HepG2 (cell line): Measurements from ENCODE around the gene FHIT. TPM values are rescaled to one million over a fixed set of nuclear protein-coding genes. Genes with fewer than 3 reads are reported as not detected.

ENCODE experiments used
- ATAC-seq: fragments of 200-7000 bp; cut with Tn5 transposase; 3 replicates; pipeline ENCODE4 v1.9.1; 2020; ENCODE audit warnings: mild to moderate bottlenecking, moderate library complexity
- BruUV-seq: library from RNA; stranded (reverse); fragments of 400-500 nt; replicated peaks from 2 replicates; lab custom pipeline; 2021; lab: Mats Ljungman, UMichigan
- CTCF ChIA-PET: fragments of 300-600 bp; formaldehyde crosslinking; extraction: SDS; loops from one replicate; lab custom pipeline; 2021; ENCODE audit warnings: low total read pairs, inconsistent platforms, low intra/inter-chr PET ratio; lab: Yijun Ruan, JAX
- POLR2A ChIA-PET: fragments of 350-600 bp; sonication (Branson Sonifier 250); formaldehyde crosslinking; loops from one replicate; lab custom pipeline; 2020; ENCODE audit warnings: antibody characterized with exemption, inconsistent platforms; lab: Yijun Ruan, JAX
- DNase-seq: peaks from one replicate; pipeline ENCODE4 v3.0.0-alpha.2; 2015; ENCODE audit warnings: low spot score
- FAIRE-seq: peaks from 3 replicates; lab custom pipeline; 2011; peaks lifted over from hg19 to GRCh38; lab: Jason Lieb, UNC
- H2AFZ ChIP-seq: one replicate; pipeline ENCODE4 v1.6.1; 2011; ENCODE audit warnings: low read length, inconsistent platforms
- H3K27ac ChIP-seq: fragments of 300-600 bp; 3 replicates; pipeline ENCODE4 v1.8.0; 2011; ENCODE audit warnings: mixed run types, mild to moderate bottlenecking, mixed read lengths, low read length, inconsistent platforms; ENCODE audit not compliant: insufficient read depth; ENCODE audit errors: extremely low read length
- H3K27me3 ChIP-seq, 2 experiments: fragments of 200-600 bp in 1 of 2; 2 replicates in 1 of 2; 3 replicates in 1 of 2; pipeline versions ENCODE4 v1.6.0 to v1.8.0; 2011; ENCODE audit warnings: low read length in 2 of 2, mild to moderate bottlenecking in 2 of 2, moderate library complexity in 2 of 2, inconsistent platforms in 1 of 2; ENCODE audit not compliant: insufficient read depth in 2 of 2, control insufficient read depth in 1 of 2
- H3K36me3 ChIP-seq, 2 experiments: fragments of 200-600 bp in 1 of 2; replicated peaks in 1 of 2; 2 replicates in 1 of 2; 3 replicates in 1 of 2; pipeline versions ENCODE4 v1.5.1 to v1.8.0; 2011; ENCODE audit warnings: low read length in 2 of 2, inconsistent platforms in 1 of 2; ENCODE audit not compliant: insufficient read depth in 2 of 2, control insufficient read depth in 1 of 2
- H3K4me1 ChIP-seq: 2 replicates; pipeline ENCODE4 v1.5.1; 2012; ENCODE audit warnings: low read length, inconsistent platforms; ENCODE audit not compliant: insufficient read depth
- H3K4me2 ChIP-seq: 2 replicates; pipeline ENCODE4 v1.6.0; 2011; ENCODE audit warnings: low read depth, low read length, inconsistent platforms
- H3K4me3 ChIP-seq, 3 experiments: fragments of 200-600 bp in 1 of 3; sonication (generic), shearing (Covaris generic) in 1 of 3; replicated peaks in 1 of 3; 2 replicates each; pipeline ENCODE4 v1.5.1; 2011 to 2016; ENCODE audit warnings: low read length in 3 of 3, inconsistent platforms in 2 of 3, low read depth in 2 of 3, mild to moderate bottlenecking in 2 of 3, control low read depth in 1 of 3, mixed read lengths in 1 of 3; ENCODE audit not compliant: insufficient read depth in 1 of 3
- H3K79me2 ChIP-seq: one replicate; pipeline ENCODE4 v1.6.1; 2011; ENCODE audit warnings: low read length, inconsistent platforms; ENCODE audit not compliant: insufficient read depth
- H3K9ac ChIP-seq: 2 replicates; pipeline ENCODE4 v1.6.0; 2011; ENCODE audit warnings: mild to moderate bottlenecking, low read depth, low read length, inconsistent platforms; ENCODE audit not compliant: insufficient read depth
- H3K9me3 ChIP-seq: 2 replicates; pipeline ENCODE4 v1.5.1; 2012; ENCODE audit warnings: mild to moderate bottlenecking, low read length
- H4K20me1 ChIP-seq: 2 replicates; pipeline ENCODE4 v1.6.0; 2011; ENCODE audit warnings: inconsistent platforms, mild to moderate bottlenecking, low read length, moderate library complexity; ENCODE audit not compliant: insufficient read depth
- ATF4 ChIP-seq, 2 experiments: fragments of 450-650 bp in 1 of 2; sonication (generic) in 1 of 2; formaldehyde crosslinking; IDR thresholded peaks; 2 replicates each; pipeline versions ENCODE4 v1.5.0 to v1.8.0; 2020 to 2022; ENCODE audit warnings: mild to moderate bottlenecking in 1 of 2, missing genetic modification reagents in 1 of 2
- BORCS8-MEF2B ChIP-seq: sonication (generic); formaldehyde crosslinking; IDR thresholded peaks from 2 replicates; pipeline ENCODE4 v1.8.0; 2022; ENCODE audit warnings: mild to moderate bottlenecking, missing genetic modification reagents
- BRD4 ChIP-seq: sonication (generic); formaldehyde crosslinking; IDR thresholded peaks from 2 replicates; pipeline ENCODE4 v1.4.0; 2020; ENCODE audit warnings: missing genetic modification reagents
- ELF1 ChIP-seq: sonication (generic); formaldehyde crosslinking; IDR thresholded peaks from 2 replicates; pipeline ENCODE4 v1.4.0; 2020; ENCODE audit warnings: missing genetic modification reagents
- HDAC6 ChIP-seq: fragments of 200-600 bp; sonication (generic); IDR thresholded peaks from 2 replicates; pipeline ENCODE4 v1.7.0; 2017; ENCODE audit warnings: mild to moderate bottlenecking, antibody characterized with exemption, low read length, low read depth
- KDM4B ChIP-seq: sonication (generic); formaldehyde crosslinking; IDR thresholded peaks from 2 replicates; pipeline ENCODE4 v1.4.0; 2020; ENCODE audit warnings: missing genetic modification reagents
- MTERF4 ChIP-seq: sonication (generic); formaldehyde crosslinking; IDR thresholded peaks from 2 replicates; pipeline ENCODE4 v1.8.0; 2023; ENCODE audit warnings: mild to moderate bottlenecking, missing genetic modification reagents
- PREB ChIP-seq: sonication (generic); formaldehyde crosslinking; IDR thresholded peaks from 2 replicates; pipeline ENCODE4 v1.4.0; 2020; ENCODE audit warnings: missing genetic modification reagents
- SNAPC5 ChIP-seq: sonication (generic); formaldehyde crosslinking; IDR thresholded peaks from 2 replicates; pipeline ENCODE4 v1.8.1; 2023; ENCODE audit warnings: mild to moderate bottlenecking, missing genetic modification reagents, borderline replicate concordance
- TOPORS ChIP-seq: sonication (generic); formaldehyde crosslinking; IDR thresholded peaks from 2 replicates; pipeline ENCODE4 v1.8.0; 2023; ENCODE audit warnings: mild to moderate bottlenecking, missing genetic modification reagents
- ZIK1 ChIP-seq: sonication (generic); formaldehyde crosslinking; IDR thresholded peaks from 2 replicates; pipeline ENCODE4 v1.5.0; 2020; ENCODE audit warnings: mild to moderate bottlenecking, low read depth, missing genetic modification reagents, borderline replicate concordance
- ZNF138 ChIP-seq: sonication (generic); formaldehyde crosslinking; IDR thresholded peaks from 2 replicates; pipeline ENCODE4 v1.5.0; 2020; ENCODE audit warnings: mild to moderate bottlenecking, low read depth, missing genetic modification reagents
- ZNF280B ChIP-seq: sonication (generic); formaldehyde crosslinking; IDR thresholded peaks from 2 replicates; pipeline ENCODE4 v1.5.0; 2020; ENCODE audit warnings: missing genetic modification reagents, mild to moderate bottlenecking, borderline replicate concordance
- ZNF484 ChIP-seq: sonication (generic); formaldehyde crosslinking; IDR thresholded peaks from 2 replicates; pipeline ENCODE4 v1.5.1; 2020; ENCODE audit warnings: mild to moderate bottlenecking, low read depth, missing genetic modification reagents, borderline replicate concordance
- ZNF589 ChIP-seq: sonication (generic); formaldehyde crosslinking; conservative IDR thresholded peaks from 2 replicates; pipeline ENCODE4 v1.8.0; 2022; ENCODE audit warnings: mild to moderate bottlenecking, moderate library complexity, missing genetic modification reagents
- ZNF644 ChIP-seq: IDR thresholded peaks from 2 replicates; pipeline ENCODE4 v1.6.1; 2016; ENCODE audit warnings: low read depth
- WGBS: methylation state at CpG from one replicate; pipeline ENCODE4 v1.1.6; 2017; ENCODE audit warnings: low lambda C conversion rate; 5-methylcytosine and 5-hydroxymethylcytosine counted together
- in situ Hi-C: cut with HindIII; loops from 2 replicates; pipeline ENCODE4 v1.10.0; 2017; ENCODE audit warnings: low pct_unique_long_range_greater_than_20kb; ENCODE audit not compliant: extremely low pct_ligation_motif_present
- intact Hi-C: fragments of 100-400 bp; cut with micrococcal nuclease; formaldehyde crosslinking; loops from one replicate; pipeline ENCODE4 v1.10.0; 2022; ENCODE audit not compliant: unreplicated experiment
- polyA plus RNA-seq, 8 experiments: library from polyadenylated mRNA; depleted of rRNA in 3 of 8; stranded (reverse) in 7 of 8; unstranded in 1 of 8; fragments of >200 nt; fragmentation: Illumina TruSeq in 4 of 8; extraction: Trizol in 4 of 8; gene quantifications; 2 replicates each; pipeline versions ENCODE4 v1.2.1 to v1.2.3, GENCODE V29; 2011 to 2016; ENCODE audit warnings: low read depth in 4 of 8, missing spikeins in 1 of 8, mixed read lengths in 1 of 8; ENCODE audit not compliant: insufficient read depth in 1 of 8
- total RNA-seq, 5 experiments: library from RNA; depleted of rRNA; stranded (reverse); fragments of >200 nt; fragmentation: Illumina TruSeq; extraction: Trizol; gene quantifications; 2 replicates each; pipeline ENCODE4 v1.2.3, GENCODE V29; 2016; ENCODE audit warnings: low read depth in 1 of 5

FHIT gene
- total and polyA plus RNA-seq, 2 of the 13 experiments (the other 11 are each of a cell fraction or from before 2014, with no cell fraction given), result 4.0 to 4.6 TPM

GRCh38 chr3:60147249-60147950 lies 1103.9 kb downstream of the FHIT start:
- no peak overlapping the region for H3K27ac ChIP-seq
- H3K27me3 ChIP-seq, result no peaks in the 10 kb centered on the region; a peak in 1 of 5 replicates
- no peaks in the 10 kb centered on the region for H3K79me2 ChIP-seq
- 63% methylated on average over 15 of the region's 15 CpGs for WGBS
- no peaks in the 10 kb centered on the region for H3K4me1 ChIP-seq
- no peak overlapping the region for H3K4me3 ChIP-seq
- ChIA-PET POLR2A (no interaction called here), CTCF (no interaction called here)
- H3K4me2 ChIP-seq, result no peak overlapping the region
- H2AFZ ChIP-seq, result no peak overlapping the region
- H3K36me3 ChIP-seq, result no peaks in the 10 kb centered on the region
- H4K20me1 ChIP-seq, result no peaks in the 10 kb centered on the region
- no peak overlapping the region for H3K9ac ChIP-seq
- no peaks in the 10 kb centered on the region for H3K9me3 ChIP-seq
- DNase-seq (no peak), FAIRE-seq (no peak), ATAC-seq (no peak)
- in situ Hi-C loops (no loop called here), intact Hi-C loops (no loop called here)
- BruUV-seq, result no TSS peak
- TF ChIP-seq BRD4, result no peak
- TF ChIP-seq SNAPC5, result no peak
- no peak for TF ChIP-seq ZNF138
- no peak for TF ChIP-seq PREB (CRISPR knock-in tag)
- TF ChIP-seq ZNF644, result no peak
- TF ChIP-seq ATF4 (CRISPR knock-in tag; IDR thresholded peaks at IDR 0.05), result no peak
- TF ChIP-seq BORCS8-MEF2B (CRISPR knock-in tag), result no peak
- no peak for TF ChIP-seq MTERF4 (CRISPR knock-in tag)
- no peak for TF ChIP-seq ZNF484 (CRISPR knock-in tag)
- TF ChIP-seq HDAC6, result no peak
- no peak for TF ChIP-seq ZNF589 (CRISPR knock-in tag)
- TF ChIP-seq ZIK1 (CRISPR knock-in tag), result no peak
- no peak for TF ChIP-seq KDM4B (CRISPR knock-in tag)
- no peak for TF ChIP-seq ELF1 (CRISPR knock-in tag)
- no peak for TF ChIP-seq ZNF280B (CRISPR knock-in tag)
- no peak for TF ChIP-seq TOPORS
